Uterus (tissue), 4 donors: ENCODE measurements around the gene SNCG. TPM values are rescaled to one million over a fixed set of nuclear protein-coding genes. Genes with fewer than 3 reads are reported as not detected.
"Not testable (repeated sequence)": the region's sequence is repeated elsewhere in the genome, so short reads cannot be mapped to it uniquely, and the experiment has no call there.

Source experiments
- DNase-seq, 2 donors: peaks; one replicate each; pipeline ENCODE4 v3.0.0-alpha.2; 2019 to 2020
- H3K27ac ChIP-seq, 2 donors: fragments of 200-600 bp; sonication (generic); 1 replicate in 1 of 2; 2 replicates in 1 of 2; pipeline ENCODE4 v1.5.1; 2016 to 2018
- H3K27me3 ChIP-seq, 2 donors: fragments of 200-600 bp; sonication (generic); one replicate each; pipeline ENCODE4 v1.5.1; 2018 to 2019; ENCODE audit warnings: control low read depth in 1 of 2
- H3K36me3 ChIP-seq, 2 donors: fragments of 200-600 bp; sonication (generic); one replicate each; pipeline ENCODE4 v1.5.1; 2019; ENCODE audit warnings: control low read depth in 1 of 2
- H3K4me1 ChIP-seq, 2 donors: fragments of 200-600 bp; sonication (generic); one replicate each; pipeline ENCODE4 v1.5.1; 2018 to 2019; ENCODE audit warnings: control low read depth in 1 of 2
- H3K4me3 ChIP-seq, 2 donors: fragments of 200-600 bp; sonication (generic); 1 replicate in 1 of 2; 2 replicates in 1 of 2; pipeline ENCODE4 v1.5.1; 2018 to 2019; ENCODE audit warnings: mild to moderate bottlenecking in 1 of 2
- H3K9me3 ChIP-seq, 2 donors: fragments of 200-600 bp; sonication (generic); one replicate each; pipeline ENCODE4 v1.5.1; 2019; ENCODE audit warnings: control low read depth in 1 of 2
- CTCF ChIP-seq, 4 experiments: fragments of 200-600 bp in 2 of 4; fragments of 450-650 bp in 2 of 4; sonication (generic) in 2 of 4; IDR thresholded peaks; one replicate each; pipeline ENCODE4 v1.5.1; 2016 to 2019; ENCODE audit warnings: antibody characterized with exemption in 4 of 4, mild to moderate bottlenecking in 2 of 4, moderate library complexity in 1 of 4
- POLR2A ChIP-seq, 2 donors: fragments of 450-650 bp; IDR thresholded peaks; one replicate each; pipeline ENCODE4 v1.6.1; 2016; ENCODE audit warnings: antibody characterized with exemption in 2 of 2, mild to moderate bottlenecking in 1 of 2, moderate library complexity in 1 of 2
- intact Hi-C: fragments of 100-400 bp; cut with DNase I; formaldehyde crosslinking; loops from one replicate; pipeline ENCODE4 v1.15.1; 2023; ENCODE audit warnings: low total_unique reads
- total RNA-seq, 4 donors: library from RNA; depleted of rRNA in 3 of 4; stranded (reverse); fragments of >200 nt in 3 of 4; gene quantifications; one replicate each; pipeline versions ENCODE4 v1.1.0 to v1.2.4, GENCODE V29; 2014 to 2023
- donor health status: DM: yes; HTN: yes; CAD: no.

The SNCG gene
- total RNA-seq, 4 donors from 2014 or later: 5.5 to 68.6 (median 36.2) TPM

DNA sequence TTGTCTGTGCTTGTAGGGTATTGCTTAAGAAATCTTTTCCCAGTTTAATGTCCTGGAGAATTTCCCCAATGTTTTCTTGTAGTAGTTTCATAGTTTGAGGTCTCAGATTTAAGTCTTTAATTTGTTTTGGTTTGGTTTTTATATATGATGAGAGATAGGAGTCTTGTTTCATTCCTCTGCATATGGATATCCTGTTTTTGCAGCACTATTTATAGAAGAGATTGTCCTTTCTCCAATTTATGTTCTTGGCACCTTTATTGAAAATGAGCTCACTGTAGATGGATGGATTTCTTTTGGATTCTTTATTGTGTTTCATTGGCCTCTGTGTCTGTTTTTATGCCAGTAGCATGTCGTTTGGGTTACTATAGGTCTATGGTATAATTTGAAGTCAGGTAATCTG is 30.1 kb downstream of the SNCG start:
- intact Hi-C loops: no loop called here
- Histone ChIP-seq H3K4me1 (no peaks in the 10 kb centered on the region), H3K9me3 (no peaks in the 10 kb centered on the region), H3K27ac (no peak overlapping the region), H3K36me3 (no peaks in the 10 kb centered on the region), H3K27me3 (no peaks in the 10 kb centered on the region), H3K4me3 (no peak overlapping the region)
- TF ChIP-seq POLR2A (IDR thresholded peaks at IDR 0.05) (no peak), CTCF (IDR thresholded peaks at IDR 0.05) (no peak)
- DNase-seq: no peak

GRCh38 chr10:86991362-86991761 is 33.0 kb downstream of the SNCG start:
- H3K27me3 ChIP-seq, H3K4me1 ChIP-seq, H3K36me3 ChIP-seq, H3K9me3 ChIP-seq, H3K4me3 ChIP-seq, intact Hi-C loops, H3K27ac ChIP-seq, DNase-seq: not testable (repeated sequence)

DNA sequence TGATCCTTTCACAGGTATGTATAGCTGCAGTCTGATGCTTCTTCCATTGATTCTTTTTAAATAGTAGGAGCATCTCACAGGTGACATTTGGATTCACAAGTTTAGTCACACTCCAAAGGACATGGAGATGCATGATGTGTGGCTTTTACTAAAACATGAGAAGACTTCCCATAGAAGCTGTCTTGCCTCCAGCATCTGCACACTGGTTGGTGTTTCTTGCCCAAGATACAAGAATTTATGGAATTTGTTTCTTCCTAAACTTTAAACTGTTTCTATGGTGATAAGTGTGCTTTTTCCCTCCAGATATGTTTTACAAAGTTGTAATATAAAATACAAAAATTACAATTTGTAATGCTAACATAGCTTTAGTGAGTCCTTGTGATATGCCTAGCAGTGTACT is 34.1 kb downstream of the SNCG start:
- no peak for DNase-seq
- Histone ChIP-seq H3K9me3 (no peaks in the 10 kb centered on the region), H3K4me1 (no peaks in the 10 kb centered on the region), H3K27me3 (no peaks in the 10 kb centered on the region), H3K27ac (no peak overlapping the region), H3K4me3 (no peak overlapping the region), H3K36me3 (no peaks in the 10 kb centered on the region)
- intact Hi-C loops: no loop called here
- TF ChIP-seq POLR2A (IDR thresholded peaks at IDR 0.05) (no peak), CTCF (IDR thresholded peaks at IDR 0.05) (no peak)

GRCh38 chr10:86992929-86993328 is 34.5 kb downstream of the SNCG start:
- Histone ChIP-seq H3K36me3 (no peaks in the 10 kb centered on the region), H3K27ac (no peak overlapping the region), H3K4me3 (no peak overlapping the region), H3K4me1 (no peaks in the 10 kb centered on the region), H3K27me3 (no peaks in the 10 kb centered on the region), H3K9me3 (no peaks in the 10 kb centered on the region)
- TF ChIP-seq POLR2A (IDR thresholded peaks at IDR 0.05): no peak
- no peak for TF ChIP-seq CTCF (IDR thresholded peaks at IDR 0.05)
- DNase-seq: no peak
- intact Hi-C loops: no loop called here

GRCh38 chr10:86999802-87000403 is 41.5 kb downstream of the SNCG start:
- H3K36me3 ChIP-seq, DNase-seq, H3K4me3 ChIP-seq, H3K27me3 ChIP-seq, H3K4me1 ChIP-seq, H3K9me3 ChIP-seq, intact Hi-C loops, H3K27ac ChIP-seq: not testable (repeated sequence)

DNA sequence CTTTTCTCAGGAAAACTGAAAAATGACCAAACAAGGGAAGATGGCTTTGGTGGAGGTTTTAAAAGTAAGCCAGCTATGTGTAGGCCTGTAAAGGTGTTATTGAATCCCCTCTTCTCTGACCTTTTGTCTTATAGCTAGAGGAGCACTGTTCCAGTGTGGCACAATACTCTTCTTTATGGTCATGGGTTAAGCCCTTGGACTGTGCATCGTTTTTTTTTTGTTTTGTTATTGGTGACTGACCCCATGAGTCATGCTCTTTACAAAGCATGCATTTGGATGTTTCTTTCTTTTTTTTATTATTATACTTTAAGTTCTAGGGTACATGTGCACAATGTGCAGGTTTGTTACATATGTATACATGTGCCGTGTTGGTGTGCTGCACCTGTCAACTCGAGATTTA is 42.1 kb downstream of the SNCG start:
- H3K4me3 ChIP-seq: no peak overlapping the region
- H3K4me1 ChIP-seq: no peaks in the 10 kb centered on the region
- TF ChIP-seq CTCF (IDR thresholded peaks at IDR 0.05): no peak
- TF ChIP-seq POLR2A (IDR thresholded peaks at IDR 0.05): no peak
- no peaks in the 10 kb centered on the region for H3K36me3 ChIP-seq
- no peak for DNase-seq
- intact Hi-C loops: no loop called here
- no peaks in the 10 kb centered on the region for H3K27me3 ChIP-seq
- no peak overlapping the region for H3K27ac ChIP-seq
- H3K9me3 ChIP-seq: no peaks in the 10 kb centered on the region

- H3K4me3 ChIP-seq, H3K4me1 ChIP-seq, intact Hi-C loops, H3K36me3 ChIP-seq, H3K27me3 ChIP-seq, DNase-seq, H3K9me3 ChIP-seq, H3K27ac ChIP-seq: not testable (repeated sequence)
Measured at GRCh38 chr10:87007124-87007523, 48.7 kb downstream of the SNCG start.

- H3K4me1 ChIP-seq, H3K36me3 ChIP-seq, H3K27me3 ChIP-seq, H3K9me3 ChIP-seq, intact Hi-C loops, H3K4me3 ChIP-seq, H3K27ac ChIP-seq, DNase-seq: not testable (repeated sequence)
Measured at GRCh38 chr10:87007674-87008073, 49.3 kb downstream of the SNCG start.

DNA sequence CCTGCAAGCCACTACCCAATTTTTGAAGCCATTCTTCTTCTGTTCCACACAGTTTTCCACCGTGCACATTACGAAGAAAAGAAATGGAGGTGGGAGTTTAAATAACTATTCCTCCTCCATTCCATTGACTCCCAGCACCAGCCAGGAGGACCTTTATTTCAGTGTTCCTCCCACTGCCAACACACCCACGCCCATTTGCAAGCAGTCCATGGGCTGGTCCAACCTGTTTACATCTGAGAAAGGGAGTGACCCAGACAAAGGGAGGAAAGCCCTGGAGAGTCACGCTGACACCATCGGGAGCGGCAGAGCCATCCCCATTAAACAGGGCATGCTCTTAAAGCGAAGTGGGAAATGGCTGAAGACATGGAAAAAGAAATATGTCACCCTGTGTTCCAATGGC is 49.9 kb downstream of the SNCG start:
- intact Hi-C loops, DNase-seq, H3K27ac ChIP-seq, H3K9me3 ChIP-seq, H3K36me3 ChIP-seq, H3K4me3 ChIP-seq, H3K27me3 ChIP-seq, H3K4me1 ChIP-seq: not testable (repeated sequence)
